ENCODE data around the gene MEG3. TPM values are rescaled to one million over a fixed set of nuclear protein-coding genes. Genes with fewer than 3 reads are reported as not detected.
A peak's percentile ranks its signal among the peaks of the same experiment; 100 is the strongest.

MEG3 gene
- total and polyA plus RNA-seq, 9 of the 15 experiments (the other 6 are each of a cell fraction or from before 2014, with no cell fraction given): 0.10 to 5.3 (median 1.0) TPM; not detected in 1

- TF ChIP-seq TSHZ1 (CRISPR knock-in tag; IDR thresholded peaks at IDR 0.05) (no peak), NFE2 (IDR thresholded peaks at IDR 0.05; ENCODE audit: low read depth) (no peak), ZNF766 (CRISPR knock-in tag; conservative IDR thresholded peaks at IDR 0.05) (no peak), PTRF (tag; IDR thresholded peaks at IDR 0.05) (no peak), ZNF583 (CRISPR knock-in tag; IDR thresholded peaks at IDR 0.05) (no peak), E2F4 (CRISPR knock-in tag; IDR thresholded peaks at IDR 0.05; ENCODE audit: low read depth) (no peak), HNRNPL (IDR thresholded peaks at IDR 0.05; ENCODE audit: low read depth, low read length) (no peak), XRCC3 (IDR thresholded peaks at IDR 0.05) (no peak), TAL1 (IDR thresholded peaks at IDR 0.05) (no peak), ZNF445 (CRISPR knock-in tag; IDR thresholded peaks at IDR 0.05; ENCODE audit: low read depth) (peak; percentile 100), SMARCA4 (IDR thresholded peaks at IDR 0.05) (no peak), SP1 (CRISPR knock-in tag; IDR thresholded peaks at IDR 0.05) (no peak)
Measured at GRCh38 chr14:100810861-100811461, 15.0 kb upstream of the MEG3 start (continued).

Data from K562 (cell line).